Embryonic facial prominence (tissue), 1 donor: ENCODE data around the gene TMEM231.

Experiments used
- DNase-seq: peaks from one replicate; pipeline ENCODE4 v3.0.0-alpha.2; 2016; ENCODE audit errors: extremely low spot score

Gene TMEM231

DNA sequence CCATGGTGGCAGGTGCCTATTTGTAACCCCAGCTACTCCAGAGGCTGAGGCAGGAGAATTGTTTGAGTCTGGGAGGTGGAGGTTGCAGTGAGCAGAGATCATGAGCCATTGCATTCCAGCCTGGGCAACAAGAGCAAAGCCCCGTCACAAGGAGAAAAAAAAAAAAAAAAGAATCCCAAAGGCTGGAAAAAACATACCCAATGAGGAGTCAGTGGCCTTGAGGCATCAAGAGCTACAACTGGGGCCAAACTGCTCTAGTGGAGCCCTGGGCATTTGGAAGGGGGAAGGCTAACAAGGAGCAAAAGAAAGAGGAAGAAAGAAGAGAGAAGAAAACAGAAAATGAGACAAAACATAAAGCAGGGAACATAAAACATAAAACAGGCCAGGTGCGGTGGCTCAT lies 67.7 kb downstream of the TMEM231 start:
- no peak for DNase-seq
